SK-N-SH (cell line): ENCODE measurements around the gene ADAMTS19. TPM values are rescaled to one million over a fixed set of nuclear protein-coding genes. Genes with fewer than 3 reads are reported as not detected.

Experiments used
- CTCF ChIA-PET: fragments of 300-600, 350-600 bp; formaldehyde crosslinking; extraction: SDS; loops from one replicate; lab custom pipeline; 2021; lab: Yijun Ruan, JAX
- POLR2A ChIA-PET: fragments of 350-600 bp; sonication (Branson Sonifier 250); formaldehyde crosslinking; extraction: SDS; loops from one replicate; lab custom pipeline; 2020; ENCODE audit warnings: antibody characterized with exemption, inconsistent platforms; lab: Yijun Ruan, JAX
- DNase-seq: peaks from one replicate; pipeline ENCODE4 v3.0.0; 2012
- H2AFZ ChIP-seq: fragments of 200-600 bp; sonication (generic); 2 replicates; pipeline ENCODE4 v1.8.1; 2016; ENCODE audit warnings: antibody characterized with exemption, mild to moderate bottlenecking, low read depth
- H3F3A ChIP-seq: fragments of 200-600 bp; sonication (generic); replicated peaks from 2 replicates; pipeline ENCODE3; 2016; ENCODE audit warnings: antibody characterized with exemption, mild to moderate bottlenecking; ENCODE audit not compliant: insufficient read depth
- H3K27ac ChIP-seq, 2 experiments: fragments of 200-500 bp in 1 of 2; fragments of 200-600 bp in 1 of 2; sonication (Bioruptor generic) in 1 of 2; sonication (generic), shearing (Covaris generic) in 1 of 2; 2 replicates each; pipeline versions ENCODE4 v1.5.1 to v1.6.1; 2014 to 2016; ENCODE audit warnings: low read depth in 2 of 2, inconsistent platforms in 1 of 2, low read length in 1 of 2, mild to moderate bottlenecking in 1 of 2, mixed read lengths in 1 of 2
- H3K27me3 ChIP-seq: fragments of 200-600 bp; sonication (generic), shearing (Covaris generic); 2 replicates; pipeline ENCODE4 v1.6.1; 2016; ENCODE audit warnings: mixed run types; ENCODE audit not compliant: insufficient read depth
- H3K36me3 ChIP-seq, 2 experiments: fragments of 200-500 bp in 1 of 2; fragments of 200-600 bp in 1 of 2; sonication (Bioruptor generic) in 1 of 2; sonication (generic) in 1 of 2; replicated peaks in 1 of 2; 2 replicates each; pipeline versions ENCODE3 to v1.5.1; 2014 to 2016; ENCODE audit warnings: low read length in 1 of 2, mild to moderate bottlenecking in 1 of 2; ENCODE audit not compliant: insufficient read depth in 2 of 2, control insufficient read depth in 1 of 2
- H3K4me1 ChIP-seq, 2 experiments: fragments of 200-500 bp in 1 of 2; fragments of 200-600 bp in 1 of 2; sonication (Bioruptor generic) in 1 of 2; sonication (generic), shearing (Covaris generic) in 1 of 2; 2 replicates each; pipeline versions ENCODE4 v1.5.1 to v1.6.1; 2014 to 2016; ENCODE audit warnings: low read depth in 1 of 2, low read length in 1 of 2, mixed run types in 1 of 2; ENCODE audit not compliant: insufficient read depth in 2 of 2, control insufficient read depth in 1 of 2
- H3K4me2 ChIP-seq: fragments of 200-600 bp; sonication (generic), shearing (Covaris generic); 2 replicates; pipeline ENCODE4 v1.6.1; 2017; ENCODE audit warnings: mixed run types
- H3K4me3 ChIP-seq, 2 experiments: fragments of 200-500 bp in 1 of 2; fragments of 200-600 bp in 1 of 2; sonication (Bioruptor generic) in 1 of 2; sonication (generic), shearing (Covaris generic) in 1 of 2; 2 replicates each; pipeline versions ENCODE4 v1.5.1 to v1.8.1; 2014 to 2016; ENCODE audit warnings: low read depth in 2 of 2, inconsistent platforms in 1 of 2, low read length in 1 of 2, mild to moderate bottlenecking in 1 of 2, mixed read lengths in 1 of 2, moderate library complexity in 1 of 2
- H3K79me2 ChIP-seq: fragments of 200-600 bp; sonication (generic); 2 replicates; pipeline ENCODE4 v1.8.1; 2017; ENCODE audit warnings: mild to moderate bottlenecking; ENCODE audit not compliant: insufficient read depth
- H3K9ac ChIP-seq: fragments of 200-600 bp; sonication (generic); 2 replicates; pipeline ENCODE4 v1.6.1; 2017; ENCODE audit warnings: mixed run types
- H3K9me2 ChIP-seq: fragments of 200-600 bp; sonication (generic); 2 replicates; pipeline ENCODE4 v1.6.1; 2017; ENCODE audit warnings: mixed run types
- H3K9me3 ChIP-seq: fragments of 200-600 bp; sonication (generic); 2 replicates; pipeline ENCODE4 v1.6.1; 2017; ENCODE audit warnings: mixed run types, mild to moderate bottlenecking, moderate library complexity
- H4K20me1 ChIP-seq: fragments of 200-600 bp; sonication (generic); 2 replicates; pipeline ENCODE4 v1.6.1; 2017; ENCODE audit warnings: mild to moderate bottlenecking, mixed run types; ENCODE audit not compliant: insufficient read depth
- ELF1 ChIP-seq: IDR thresholded peaks from 2 replicates; pipeline ENCODE4 v1.4.0; 2012
- EP300 ChIP-seq, 2 experiments: IDR thresholded peaks; 2 replicates each; pipeline versions ENCODE4 v1.4.0 to v1.6.1; 2012; ENCODE audit warnings: borderline replicate concordance in 1 of 2, low read depth in 1 of 2, low read length in 1 of 2
- EZH2phosphoT487 ChIP-seq: fragments of 200-600 bp; sonication (generic); IDR thresholded peaks from 2 replicates; pipeline ENCODE4 v1.6.1; 2017; ENCODE audit warnings: low read depth, mixed run types, mild to moderate bottlenecking, antibody characterized with exemption, moderate library complexity, borderline replicate concordance
- FOSL2 ChIP-seq: IDR thresholded peaks from 2 replicates; pipeline ENCODE4 v1.4.0; 2012; ENCODE audit warnings: low read depth, mild to moderate bottlenecking, moderate library complexity, borderline replicate concordance
- FOXJ3 ChIP-seq: sonication (generic); formaldehyde crosslinking; IDR thresholded peaks from 2 replicates; pipeline ENCODE4 v1.5.1; 2020; ENCODE audit warnings: mild to moderate bottlenecking, missing genetic modification reagents
- FOXM1 ChIP-seq: IDR thresholded peaks from 2 replicates; pipeline ENCODE4 v1.4.0; 2012; ENCODE audit warnings: low read depth, mild to moderate bottlenecking
- GABPA ChIP-seq: IDR thresholded peaks from 2 replicates; pipeline ENCODE4 v1.4.0; 2012; ENCODE audit warnings: low read depth, mild to moderate bottlenecking
- GATA2 ChIP-seq: sonication (generic); formaldehyde crosslinking; IDR thresholded peaks from 2 replicates; pipeline ENCODE4 v1.5.0; 2020; ENCODE audit warnings: mild to moderate bottlenecking, missing genetic modification reagents
- MEF2A ChIP-seq: IDR thresholded peaks from 2 replicates; pipeline ENCODE4 v1.4.0; 2012; ENCODE audit warnings: low read depth, borderline replicate concordance
- MXI1 ChIP-seq: IDR thresholded peaks from 2 replicates; pipeline ENCODE4 v1.6.1; 2012; ENCODE audit warnings: mild to moderate bottlenecking, low read depth, low read length, improper control_type of control experiment
- NRF1 ChIP-seq: IDR thresholded peaks from 2 replicates; pipeline ENCODE4 v1.6.1; 2012; ENCODE audit warnings: low read depth, mild to moderate bottlenecking, low read length
- POLR2AphosphoS5 ChIP-seq: IDR thresholded peaks from 2 replicates; pipeline ENCODE4 v1.6.1; 2012; ENCODE audit warnings: low read depth, low read length
- RAD21 ChIP-seq: IDR thresholded peaks from 2 replicates; pipeline ENCODE4 v1.6.1; 2012; ENCODE audit warnings: mild to moderate bottlenecking, low read length
- SIN3A ChIP-seq: IDR thresholded peaks from 2 replicates; pipeline ENCODE4 v1.6.1; 2012; ENCODE audit warnings: low read depth, mild to moderate bottlenecking, low read length, moderate library complexity, borderline replicate concordance
- TCF12 ChIP-seq: IDR thresholded peaks from 2 replicates; pipeline ENCODE4 v1.4.0; 2012
- YY1 ChIP-seq: IDR thresholded peaks from 2 replicates; pipeline ENCODE4 v1.4.0; 2012; ENCODE audit warnings: low read depth, mild to moderate bottlenecking
- WGBS: methylation state at CpG from one replicate; pipeline ENCODE4 v1.1.6; 2017; ENCODE audit warnings: low lambda C conversion rate; 5-methylcytosine and 5-hydroxymethylcytosine counted together
- polyA plus RNA-seq, 3 experiments: library from polyadenylated mRNA; depleted of rRNA; stranded (reverse); fragments of >200 nt; gene quantifications; 2 replicates each; pipeline ENCODE4 v1.2.3, GENCODE V29; 2012
- TF ChIP-seq, protein P1 (sequence below): fragments of 200-600 bp; sonication (generic); IDR thresholded peaks from 2 replicates; pipeline ENCODE4 v1.6.1; 2017; ENCODE audit warnings: antibody characterized with exemption, mild to moderate bottlenecking, moderate library complexity
- TF ChIP-seq, protein P2 (sequence below): IDR thresholded peaks from 2 replicates; pipeline ENCODE4 v1.4.0; 2012; ENCODE audit warnings: low read depth, borderline replicate concordance
- TF ChIP-seq, protein P3 (sequence below): fragments of 150-350 bp; IDR thresholded peaks from 2 replicates; pipeline ENCODE4 v1.6.1; 2017; ENCODE audit warnings: antibody characterized with exemption, low read length, low read depth, borderline replicate concordance
- TF ChIP-seq, protein P4 (sequence below): IDR thresholded peaks from 2 replicates; pipeline ENCODE4; 2012

Gene ADAMTS19
- polyA plus RNA-seq, 1 of the 3 experiments (the other 2 are of a cell fraction): 0.10 TPM

DNA sequence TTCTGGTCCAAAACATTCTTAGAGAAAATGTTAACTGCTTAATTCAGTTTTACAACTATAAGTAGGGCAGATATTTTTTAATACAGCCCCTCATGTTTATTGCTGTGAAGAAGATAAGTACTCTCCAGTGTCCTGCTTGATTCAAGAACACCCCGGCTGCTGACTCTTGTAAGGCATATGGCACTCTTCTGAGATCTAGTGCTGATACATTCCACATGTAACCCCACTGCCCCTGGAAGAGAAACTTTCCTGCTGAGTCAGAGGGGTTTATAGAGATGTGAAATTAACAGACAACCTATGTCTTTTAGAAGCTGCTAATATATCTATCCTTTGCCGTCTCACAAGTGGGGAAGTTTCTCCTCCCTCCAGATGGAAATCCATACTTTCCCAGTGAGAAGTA, 286.8 kb downstream of the ADAMTS19 start (continued):
- TF ChIP-seq, protein P1, sequence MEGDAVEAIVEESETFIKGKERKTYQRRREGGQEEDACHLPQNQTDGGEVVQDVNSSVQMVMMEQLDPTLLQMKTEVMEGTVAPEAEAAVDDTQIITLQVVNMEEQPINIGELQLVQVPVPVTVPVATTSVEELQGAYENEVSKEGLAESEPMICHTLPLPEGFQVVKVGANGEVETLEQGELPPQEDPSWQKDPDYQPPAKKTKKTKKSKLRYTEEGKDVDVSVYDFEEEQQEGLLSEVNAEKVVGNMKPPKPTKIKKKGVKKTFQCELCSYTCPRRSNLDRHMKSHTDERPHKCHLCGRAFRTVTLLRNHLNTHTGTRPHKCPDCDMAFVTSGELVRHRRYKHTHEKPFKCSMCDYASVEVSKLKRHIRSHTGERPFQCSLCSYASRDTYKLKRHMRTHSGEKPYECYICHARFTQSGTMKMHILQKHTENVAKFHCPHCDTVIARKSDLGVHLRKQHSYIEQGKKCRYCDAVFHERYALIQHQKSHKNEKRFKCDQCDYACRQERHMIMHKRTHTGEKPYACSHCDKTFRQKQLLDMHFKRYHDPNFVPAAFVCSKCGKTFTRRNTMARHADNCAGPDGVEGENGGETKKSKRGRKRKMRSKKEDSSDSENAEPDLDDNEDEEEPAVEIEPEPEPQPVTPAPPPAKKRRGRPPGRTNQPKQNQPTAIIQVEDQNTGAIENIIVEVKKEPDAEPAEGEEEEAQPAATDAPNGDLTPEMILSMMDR: no peak
- TF ChIP-seq, protein P2, sequence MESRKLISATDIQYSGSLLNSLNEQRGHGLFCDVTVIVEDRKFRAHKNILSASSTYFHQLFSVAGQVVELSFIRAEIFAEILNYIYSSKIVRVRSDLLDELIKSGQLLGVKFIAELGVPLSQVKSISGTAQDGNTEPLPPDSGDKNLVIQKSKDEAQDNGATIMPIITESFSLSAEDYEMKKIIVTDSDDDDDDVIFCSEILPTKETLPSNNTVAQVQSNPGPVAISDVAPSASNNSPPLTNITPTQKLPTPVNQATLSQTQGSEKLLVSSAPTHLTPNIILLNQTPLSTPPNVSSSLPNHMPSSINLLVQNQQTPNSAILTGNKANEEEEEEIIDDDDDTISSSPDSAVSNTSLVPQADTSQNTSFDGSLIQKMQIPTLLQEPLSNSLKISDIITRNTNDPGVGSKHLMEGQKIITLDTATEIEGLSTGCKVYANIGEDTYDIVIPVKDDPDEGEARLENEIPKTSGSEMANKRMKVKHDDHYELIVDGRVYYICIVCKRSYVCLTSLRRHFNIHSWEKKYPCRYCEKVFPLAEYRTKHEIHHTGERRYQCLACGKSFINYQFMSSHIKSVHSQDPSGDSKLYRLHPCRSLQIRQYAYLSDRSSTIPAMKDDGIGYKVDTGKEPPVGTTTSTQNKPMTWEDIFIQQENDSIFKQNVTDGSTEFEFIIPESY: no peak
- TF ChIP-seq, protein P3, sequence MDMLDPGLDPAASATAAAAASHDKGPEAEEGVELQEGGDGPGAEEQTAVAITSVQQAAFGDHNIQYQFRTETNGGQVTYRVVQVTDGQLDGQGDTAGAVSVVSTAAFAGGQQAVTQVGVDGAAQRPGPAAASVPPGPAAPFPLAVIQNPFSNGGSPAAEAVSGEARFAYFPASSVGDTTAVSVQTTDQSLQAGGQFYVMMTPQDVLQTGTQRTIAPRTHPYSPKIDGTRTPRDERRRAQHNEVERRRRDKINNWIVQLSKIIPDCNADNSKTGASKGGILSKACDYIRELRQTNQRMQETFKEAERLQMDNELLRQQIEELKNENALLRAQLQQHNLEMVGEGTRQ: no peak
- TF ChIP-seq GABPA (no peak), POLR2AphosphoS5 (no peak)

DNA sequence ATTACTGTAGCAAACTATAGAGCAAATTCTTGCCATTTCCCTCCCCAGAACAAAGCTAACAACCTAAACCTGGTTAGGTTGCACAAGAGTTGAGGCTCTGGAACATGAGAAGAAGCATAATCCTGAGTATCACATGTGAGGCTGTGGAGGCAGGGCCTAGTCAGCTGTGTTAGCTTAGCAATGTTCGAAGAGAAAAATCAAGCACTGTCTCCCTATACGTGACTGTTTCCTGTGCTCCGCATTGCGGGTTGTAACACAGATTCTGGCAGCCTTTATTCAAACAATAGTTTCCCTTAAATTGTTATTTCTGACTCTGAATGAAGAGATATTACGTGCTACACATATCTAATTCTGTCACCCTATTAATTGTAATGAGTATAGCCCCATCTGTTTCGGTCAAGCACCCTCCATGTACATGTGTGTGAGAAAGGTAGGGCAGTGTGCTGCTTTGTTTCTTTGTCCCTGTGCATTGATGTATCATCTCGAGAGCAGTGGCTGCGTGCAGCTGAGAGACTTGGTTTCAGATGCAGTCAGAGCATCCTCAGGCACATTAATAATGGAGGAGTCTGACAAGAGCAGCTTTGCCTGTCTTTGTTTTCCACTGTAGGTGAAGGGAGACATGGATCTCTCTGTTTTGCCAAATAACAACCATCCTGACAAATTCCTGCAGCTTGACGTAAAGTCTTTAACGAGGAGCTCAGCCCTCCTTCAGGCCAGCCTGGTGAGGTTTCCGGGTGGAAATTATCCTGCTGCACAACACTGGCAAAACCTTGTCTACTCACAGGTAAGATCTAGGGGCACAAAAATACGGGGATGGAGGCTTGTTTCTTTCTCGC, 287.7 kb downstream of the ADAMTS19 start, which contains the start of gene MINAR2:
TSS of gene MINAR2 (plus strand) at position 523 of the 836 bp plus-strand sequence. CDS start at position 620, 97 bp downstream.
- CTCF ChIA-PET: interaction anchor here (0.6 to 1.2 kb wide), 3 partner anchors 24 to 945 kb away, joined by 3 to 4 read pairs (median 3); no protein-coding TSS in a partner anchor

More for the DNA sequence above, 287.7 kb downstream of the ADAMTS19 start, which contains the start of gene MINAR2:
- H3K27me3 ChIP-seq: no peaks in the 10 kb centered on the region; the same call in 1 of the 2 replicates
- POLR2A ChIA-PET: no interaction called here
- H3K36me3 ChIP-seq: no peaks in the 10 kb centered on the region
- no peaks in the 10 kb centered on the region for H3K79me2 ChIP-seq
- no peaks in the 10 kb centered on the region for H3K9me2 ChIP-seq
- H3F3A ChIP-seq: no peaks in the 10 kb centered on the region
- no peak within 1 kb of the TSS for H3K9ac ChIP-seq
- no peak for DNase-seq
- H4K20me1 ChIP-seq: no peaks in the 10 kb centered on the region
- no peaks in the 10 kb centered on the region for H3K4me1 ChIP-seq
- no peak within 1 kb of the TSS for H2AFZ ChIP-seq
- WGBS: 12% methylated on average over 13 of the region's 13 CpGs
- H3K4me2 ChIP-seq: no peak within 1 kb of the TSS
- H3K27ac ChIP-seq: no peak within 1 kb of the TSS
- no peak within 1 kb of the TSS for H3K4me3 ChIP-seq
- TF ChIP-seq FOXM1 (no peak), TCF12 (no peak), ELF1 (no peak), YY1 (no peak), FOXJ3 (no peak), FOSL2 (no peak), GATA2 (no peak), NRF1 (no peak), RAD21 (no peak), MEF2A (no peak), EP300 (IDR thresholded peaks at IDR 0.05; ENCODE audit: borderline replicate concordance in 1 of 2, low read depth in 1 of 2, low read length in 1 of 2) (no peak), SIN3A (no peak), EZH2phosphoT487 (no peak), MXI1 (no peak)
- TF ChIP-seq, protein P3: no peak
- TF ChIP-seq, protein P4, sequence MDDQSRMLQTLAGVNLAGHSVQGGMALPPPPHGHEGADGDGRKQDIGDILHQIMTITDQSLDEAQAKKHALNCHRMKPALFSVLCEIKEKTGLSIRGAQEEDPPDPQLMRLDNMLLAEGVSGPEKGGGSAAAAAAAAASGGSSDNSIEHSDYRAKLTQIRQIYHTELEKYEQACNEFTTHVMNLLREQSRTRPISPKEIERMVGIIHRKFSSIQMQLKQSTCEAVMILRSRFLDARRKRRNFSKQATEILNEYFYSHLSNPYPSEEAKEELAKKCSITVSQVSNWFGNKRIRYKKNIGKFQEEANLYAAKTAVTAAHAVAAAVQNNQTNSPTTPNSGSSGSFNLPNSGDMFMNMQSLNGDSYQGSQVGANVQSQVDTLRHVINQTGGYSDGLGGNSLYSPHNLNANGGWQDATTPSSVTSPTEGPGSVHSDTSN: no peak
- TF ChIP-seq, protein P1: no peak
- no peaks in the 10 kb centered on the region for H3K9me3 ChIP-seq
